GM20000 (cell line): ENCODE data around the gene C9orf78.

Experiments
- DNase-seq: peaks from one replicate; pipeline ENCODE4 v3.0.0; 2012; ENCODE audit warnings: low spot score
- CTCF ChIP-seq: IDR thresholded peaks from 2 replicates; pipeline ENCODE4 v1.5.1; 2012; ENCODE audit warnings: mild to moderate bottlenecking, control low read depth; ENCODE audit errors: extremely low read depth, missing control alignments

Gene C9orf78

GRCh38 chr9:129812385-129812784, 22.7 kb downstream of the C9orf78 start:
- TF ChIP-seq CTCF: no peak
- DNase-seq: no peak

- TF ChIP-seq CTCF: no peak
- DNase-seq: no peak
Observed at GRCh38 chr9:129811967-129812363, 23.1 kb downstream of the C9orf78 start.

GRCh38 chr9:129810788-129811187, 24.3 kb downstream of the C9orf78 start:
- no peak for TF ChIP-seq CTCF
- no peak for DNase-seq

GRCh38 chr9:129810116-129810515, 25.0 kb downstream of the C9orf78 start:
- TF ChIP-seq CTCF: no peak

GRCh38 chr9:129809346-129809745, 25.7 kb downstream of the C9orf78 start:
- no peak for TF ChIP-seq CTCF
- no peak for DNase-seq

More at GRCh38 chr9:129810116-129810515, 25.0 kb downstream of the C9orf78 start:
- DNase-seq: no peak

GRCh38 chr9:129806061-129806460, 29.0 kb downstream of the C9orf78 start:
- TF ChIP-seq CTCF: no peak
- DNase-seq: no peak

- no peak for TF ChIP-seq CTCF
- DNase-seq: no peak
Observed at GRCh38 chr9:129803676-129804060, 31.4 kb downstream of the C9orf78 start.
